Glomerular visceral epithelial cell (primary cell): ENCODE data around the gene ABCA10.
"Not testable (repeated sequence)": the region's sequence is repeated elsewhere in the genome, so short reads cannot be mapped to it uniquely, and the experiment has no call there.

Experiments
- DNase-seq: peaks from one replicate; pipeline ENCODE4 v3.0.0-alpha.2; 2016; ENCODE audit errors: extremely low spot score

Gene ABCA10

GRCh38 chr17:69228576-69228975 lies at the start of gene ABCA10:
ABCA10 (minus strand) TSS chr17:69228824; CDS start chr17:69225358, 3,466 bp downstream.
- no peak for DNase-seq

- not testable (repeated sequence) for DNase-seq
Measured at GRCh38 chr17:69276279-69276678, 47.7 kb upstream of the ABCA10 start.

- DNase-seq = no peak
Measured at GRCh38 chr17:69275751-69276150, 47.1 kb upstream of the ABCA10 start.

GRCh38 chr17:69271023-69271422 lies 42.4 kb upstream of the ABCA10 start:
- no peak for DNase-seq

- no peak for DNase-seq
Measured at GRCh38 chr17:69269131-69269998, 40.7 kb upstream of the ABCA10 start.

- DNase-seq = no peak
Measured at GRCh38 chr17:69268543-69269014, 40.0 kb upstream of the ABCA10 start.

GRCh38 chr17:69267219-69267618 lies 38.6 kb upstream of the ABCA10 start:
- no peak for DNase-seq

GRCh38 chr17:69265873-69266272 lies 37.2 kb upstream of the ABCA10 start:
- DNase-seq = no peak

- no peak for DNase-seq
Measured at GRCh38 chr17:69254187-69254586, 25.6 kb upstream of the ABCA10 start.

- no peak for DNase-seq
Measured at GRCh38 chr17:69250641-69251040, 22.0 kb upstream of the ABCA10 start.

GRCh38 chr17:69246726-69247375 lies 18.2 kb upstream of the ABCA10 start:
- DNase-seq = peak; percentile 25

GRCh38 chr17:69246202-69246601 lies 17.6 kb upstream of the ABCA10 start:
- no peak for DNase-seq

- DNase-seq = no peak
Measured at GRCh38 chr17:69245617-69246016, 17.0 kb upstream of the ABCA10 start.

- DNase-seq = no peak
Measured at GRCh38 chr17:69239611-69240600, 11.3 kb upstream of the ABCA10 start.

- no peak for DNase-seq
Measured at GRCh38 chr17:69236946-69237345, 8.3 kb upstream of the ABCA10 start.

- DNase-seq = no peak
Measured at GRCh38 chr17:69236464-69236863, 7.8 kb upstream of the ABCA10 start.

- DNase-seq = peak; percentile 72
Measured at GRCh38 chr17:69235338-69236058, 6.9 kb upstream of the ABCA10 start.

GRCh38 chr17:69232650-69233049 lies 4.0 kb upstream of the ABCA10 start:
- no peak for DNase-seq

GRCh38 chr17:69231521-69231920 lies 2.9 kb upstream of the ABCA10 start:
- DNase-seq = no peak

GRCh38 chr17:69230939-69231338 lies 2.3 kb upstream of the ABCA10 start:
- DNase-seq = no peak

- DNase-seq = no peak
Measured at GRCh38 chr17:69228018-69228417, 606 bp downstream of the ABCA10 start.
